C4-2B (cell line): Measurements from ENCODE around the gene OTOA.

Source experiments
- ZFX ChIP-seq: fragments of 450-650 bp; IDR thresholded peaks from 2 replicates; pipeline ENCODE4 v1.6.1; 2017
- TF ChIP-seq, protein P1 (sequence below): fragments of 450-650 bp; conservative IDR thresholded peaks from 2 replicates; pipeline ENCODE4 v1.5.1; 2017; ENCODE audit warnings: mild to moderate bottlenecking

DNA sequence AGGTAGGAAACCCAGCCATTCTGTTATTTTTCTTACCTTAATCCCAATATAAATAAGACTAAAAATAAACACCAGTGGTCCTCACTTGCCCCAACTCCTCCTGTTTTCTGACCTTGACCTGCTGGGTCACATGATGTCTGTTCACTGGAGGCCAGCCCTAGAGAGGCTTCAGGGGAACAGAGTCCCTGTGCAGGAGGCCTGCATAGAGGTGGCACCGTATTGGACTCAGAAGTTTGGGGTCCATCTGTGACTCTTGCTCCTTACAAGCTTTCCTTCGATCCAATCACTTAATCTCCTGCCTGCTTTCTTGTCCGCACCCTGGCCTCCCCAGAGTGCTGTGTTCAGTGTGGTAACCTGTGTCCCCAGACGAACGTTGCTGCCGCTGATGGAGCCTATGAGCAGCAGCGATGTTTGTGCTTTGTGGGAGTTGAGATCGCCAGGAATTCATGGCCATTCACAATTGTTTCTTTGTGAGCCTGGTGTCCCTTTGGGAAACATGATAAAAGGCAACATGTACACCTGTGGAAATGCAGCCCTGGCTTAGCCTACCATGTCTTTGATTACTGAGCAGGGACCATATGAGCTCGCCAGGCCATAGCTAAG is 16.1 kb upstream of the OTOA start:
- TF ChIP-seq, protein P1, sequence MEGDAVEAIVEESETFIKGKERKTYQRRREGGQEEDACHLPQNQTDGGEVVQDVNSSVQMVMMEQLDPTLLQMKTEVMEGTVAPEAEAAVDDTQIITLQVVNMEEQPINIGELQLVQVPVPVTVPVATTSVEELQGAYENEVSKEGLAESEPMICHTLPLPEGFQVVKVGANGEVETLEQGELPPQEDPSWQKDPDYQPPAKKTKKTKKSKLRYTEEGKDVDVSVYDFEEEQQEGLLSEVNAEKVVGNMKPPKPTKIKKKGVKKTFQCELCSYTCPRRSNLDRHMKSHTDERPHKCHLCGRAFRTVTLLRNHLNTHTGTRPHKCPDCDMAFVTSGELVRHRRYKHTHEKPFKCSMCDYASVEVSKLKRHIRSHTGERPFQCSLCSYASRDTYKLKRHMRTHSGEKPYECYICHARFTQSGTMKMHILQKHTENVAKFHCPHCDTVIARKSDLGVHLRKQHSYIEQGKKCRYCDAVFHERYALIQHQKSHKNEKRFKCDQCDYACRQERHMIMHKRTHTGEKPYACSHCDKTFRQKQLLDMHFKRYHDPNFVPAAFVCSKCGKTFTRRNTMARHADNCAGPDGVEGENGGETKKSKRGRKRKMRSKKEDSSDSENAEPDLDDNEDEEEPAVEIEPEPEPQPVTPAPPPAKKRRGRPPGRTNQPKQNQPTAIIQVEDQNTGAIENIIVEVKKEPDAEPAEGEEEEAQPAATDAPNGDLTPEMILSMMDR = no peak
- TF ChIP-seq ZFX = no peak
